GM21526 (cell line): ENCODE results near the gene KCND2.
"Not testable (repeated sequence)": the region's sequence is repeated elsewhere in the genome, so short reads cannot be mapped to it uniquely, and the experiment has no call there.

ENCODE experiments used
- ATAC-seq: cut with Tn5 transposase; IDR thresholded peaks from one replicate; pipeline ENCODE4 v1.9.1; 2021; ENCODE audit warnings: moderate library complexity; ENCODE audit not compliant: unreplicated experiment, low FRiP score

The KCND2 gene

GRCh38 chr7:120675076-120675475, 402.1 kb downstream of the KCND2 start:
- no peak for ATAC-seq

DNA sequence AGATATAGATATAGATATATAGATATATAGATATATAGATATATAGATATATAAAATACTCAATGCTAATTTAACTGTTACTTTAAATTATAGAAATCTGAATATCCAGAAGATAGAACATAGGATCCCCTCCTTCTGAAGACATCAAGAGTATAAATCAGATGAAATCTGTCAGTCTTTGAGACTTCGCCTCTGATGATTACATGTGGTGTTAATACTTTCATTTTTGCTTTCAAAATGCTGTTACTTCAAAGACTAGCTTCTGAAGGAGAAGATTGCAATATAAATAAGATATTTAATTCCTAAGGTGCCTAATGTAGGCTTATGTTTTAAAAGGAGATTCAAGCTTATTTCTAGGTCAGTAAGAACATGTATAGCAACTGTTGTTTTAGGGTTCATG, 404.6 kb downstream of the KCND2 start:
- ATAC-seq: no peak

GRCh38 chr7:120680985-120681384, 408.0 kb downstream of the KCND2 start:
- no peak for ATAC-seq

DNA sequence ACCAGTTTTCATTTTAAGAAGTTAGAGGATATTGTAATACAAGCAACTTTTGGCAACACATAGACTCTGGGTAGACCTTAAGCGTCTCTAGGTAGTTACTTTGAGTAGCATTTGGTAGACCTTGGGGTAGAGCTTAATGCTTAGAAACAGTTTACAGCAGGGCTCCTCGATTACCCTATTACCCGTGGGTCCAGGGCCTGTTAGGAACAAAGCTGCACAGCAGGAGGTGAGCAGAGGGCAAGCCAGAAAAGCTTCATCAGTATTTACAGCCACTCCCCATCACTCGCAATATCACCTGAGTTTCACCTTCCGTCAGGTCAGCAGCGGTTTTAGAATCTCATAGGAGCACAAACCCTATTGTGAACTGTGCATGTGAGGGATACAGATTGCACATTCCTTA, 411.5 kb downstream of the KCND2 start:
- ATAC-seq: no peak

- no peak for ATAC-seq
Observed at GRCh38 chr7:120691915-120692314, 418.9 kb downstream of the KCND2 start.

DNA sequence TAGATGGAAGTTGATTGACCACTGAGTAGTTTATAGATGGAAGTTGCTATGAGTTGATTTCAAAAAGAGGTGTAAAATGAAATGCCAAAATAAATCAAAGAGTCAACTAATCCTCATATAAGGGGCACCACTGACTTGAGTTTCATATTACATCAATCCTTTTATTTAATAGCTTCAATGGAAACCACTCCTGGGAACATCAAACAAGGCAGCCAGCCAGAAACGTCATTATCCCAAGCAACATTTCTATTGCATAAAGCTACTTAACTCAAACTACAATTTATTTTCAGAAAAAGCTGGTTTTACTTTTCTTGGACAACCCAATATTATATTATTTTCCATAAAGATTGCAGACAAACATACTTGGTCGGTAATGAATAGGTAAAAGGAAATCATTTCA, 422.9 kb downstream of the KCND2 start:
- no peak for ATAC-seq

GRCh38 chr7:120700796-120701195, 427.8 kb downstream of the KCND2 start:
- ATAC-seq: no peak

DNA sequence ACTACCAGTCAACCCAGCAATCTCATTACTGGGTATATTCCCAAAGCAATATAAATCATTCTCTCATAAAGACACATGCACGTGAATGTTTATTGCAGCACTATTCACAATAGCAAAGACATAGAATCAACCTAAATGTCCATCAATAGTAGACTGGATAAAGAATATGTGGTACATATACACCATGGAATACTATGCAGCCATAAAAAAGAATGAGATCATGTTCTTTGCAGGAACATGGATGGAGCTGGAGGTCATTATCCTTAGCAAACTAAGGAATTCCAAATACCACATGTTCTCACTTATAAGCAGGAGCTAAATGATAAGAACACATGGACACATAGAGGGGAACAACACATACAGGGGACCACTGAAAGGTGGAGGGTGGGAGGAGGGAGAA, 429.4 kb downstream of the KCND2 start:
- not testable (repeated sequence) for ATAC-seq

GRCh38 chr7:120703585-120704240, 430.7 kb downstream of the KCND2 start:
- ATAC-seq: no peak

DNA sequence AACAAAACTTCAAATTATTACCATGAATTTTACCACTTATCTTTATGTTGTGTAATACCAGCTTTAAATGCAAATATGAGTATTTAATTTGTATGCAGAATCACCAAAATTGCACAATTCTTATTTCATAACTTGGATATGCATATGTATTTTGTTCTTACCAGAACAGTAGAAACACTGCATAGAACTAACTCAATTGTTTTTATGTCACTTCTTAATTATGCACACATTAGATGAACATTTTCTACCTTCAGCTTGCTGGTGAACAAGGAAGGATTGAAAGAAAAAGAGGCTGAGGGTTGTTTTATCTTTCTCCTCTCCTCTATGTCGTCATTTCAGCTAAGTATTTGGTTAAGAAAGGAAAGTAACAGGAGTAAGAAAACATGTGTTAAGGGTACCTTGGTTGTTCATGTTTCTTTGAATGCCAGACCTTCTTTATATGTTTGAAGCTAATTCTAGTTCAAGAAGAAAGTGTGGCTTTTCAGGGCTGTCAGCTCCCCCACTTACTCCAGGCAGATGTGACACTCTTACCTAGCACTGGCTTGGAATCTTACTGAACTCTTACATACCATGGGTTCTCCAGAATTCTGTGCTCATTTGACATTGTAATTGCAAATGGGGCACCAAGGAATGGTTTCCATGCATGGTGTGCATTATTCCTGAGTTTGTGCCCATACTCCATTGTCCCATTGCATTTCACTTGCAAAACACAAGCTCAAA, 436.4 kb downstream of the KCND2 start:
- no peak for ATAC-seq

GRCh38 chr7:120709972-120710320, 437.0 kb downstream of the KCND2 start:
- no peak for ATAC-seq

DNA sequence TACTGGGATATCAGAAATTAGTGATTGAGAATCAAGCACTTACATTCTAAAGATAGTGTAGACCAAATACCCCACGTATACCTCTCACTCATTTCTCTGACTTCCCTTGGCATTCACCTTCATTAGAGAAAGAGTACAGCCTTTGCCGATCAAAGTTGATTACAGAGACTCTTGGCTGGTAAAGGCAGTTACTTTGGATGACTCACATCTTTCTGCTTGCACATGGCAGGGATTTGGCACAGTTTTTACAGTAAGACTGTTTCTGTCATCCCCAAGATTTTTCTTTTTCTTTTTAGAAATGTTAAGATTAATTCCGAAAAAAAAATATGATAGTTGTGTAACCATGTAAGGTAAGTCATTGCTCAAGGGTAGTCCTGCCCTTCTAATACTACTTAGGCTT, 442.0 kb downstream of the KCND2 start:
- ATAC-seq: no peak

- ATAC-seq: no peak
Observed at GRCh38 chr7:120716307-120716706, 443.3 kb downstream of the KCND2 start.

GRCh38 chr7:120717166-120717565, 444.2 kb downstream of the KCND2 start:
- no peak for ATAC-seq

DNA sequence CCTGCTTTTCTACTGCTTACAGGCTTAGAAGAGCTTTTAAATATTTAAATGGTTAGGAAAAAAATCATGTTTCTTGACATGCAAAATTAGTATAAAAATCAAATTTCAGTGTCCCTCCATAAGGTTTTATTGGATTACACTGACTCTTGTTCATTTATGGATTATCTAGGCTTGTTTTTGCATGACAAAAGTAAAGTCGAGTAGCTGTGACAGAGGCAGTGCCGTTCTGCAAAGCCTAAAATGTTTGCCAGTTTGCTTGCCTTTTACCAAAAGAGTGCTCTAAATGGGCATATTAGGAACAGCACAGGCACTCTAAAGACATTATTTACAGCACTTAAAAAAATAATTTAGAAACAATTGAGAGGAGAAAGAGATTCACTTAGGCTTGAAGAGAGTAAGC, 445.4 kb downstream of the KCND2 start:
- ATAC-seq: no peak

- no peak for ATAC-seq
Observed at GRCh38 chr7:120720317-120720716, 447.3 kb downstream of the KCND2 start.

DNA sequence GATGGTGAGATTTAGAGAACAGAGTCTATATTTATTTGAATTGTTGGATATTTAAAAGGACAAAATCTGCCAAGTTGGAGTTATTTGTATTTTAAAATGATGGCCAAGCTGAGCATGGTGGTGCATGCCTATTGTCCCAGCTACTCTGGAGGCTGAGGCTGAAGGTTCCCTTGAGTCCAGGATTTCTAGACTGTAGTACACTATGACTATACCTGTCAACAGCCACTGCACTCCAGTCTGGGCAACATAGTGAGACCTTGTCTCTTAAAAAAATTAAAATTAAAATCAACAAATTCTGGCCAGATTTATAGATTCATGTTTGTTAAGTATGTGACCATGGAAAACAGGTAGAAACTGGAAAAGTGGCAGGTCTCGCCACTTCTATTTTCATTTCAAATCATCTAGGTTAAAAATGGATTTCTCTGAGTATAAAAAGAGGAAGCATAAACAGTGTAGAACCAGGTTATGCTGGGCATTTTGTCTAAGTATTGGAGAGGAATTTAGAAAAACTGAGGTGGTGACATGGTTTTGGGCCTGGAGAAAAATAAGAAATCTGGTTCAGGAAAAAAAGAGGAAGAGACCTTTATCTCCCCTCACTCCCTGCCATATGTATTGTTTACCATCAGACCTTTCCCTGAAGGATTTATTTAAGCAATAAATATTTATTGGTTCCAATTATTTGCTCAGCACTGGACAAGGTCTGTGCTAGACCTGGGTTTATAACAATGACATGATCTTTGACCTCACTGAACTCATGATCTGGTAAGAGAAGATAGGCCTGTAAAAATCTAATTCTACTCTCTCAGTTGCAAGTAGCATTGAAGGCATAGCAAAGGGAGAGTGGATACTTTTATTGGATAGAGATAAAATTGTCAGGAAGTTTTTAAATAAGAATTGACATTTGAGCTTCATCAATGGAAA, 450.8 kb downstream of the KCND2 start:
- ATAC-seq: no peak

GRCh38 chr7:120724448-120724847, 451.5 kb downstream of the KCND2 start:
- no peak for ATAC-seq

DNA sequence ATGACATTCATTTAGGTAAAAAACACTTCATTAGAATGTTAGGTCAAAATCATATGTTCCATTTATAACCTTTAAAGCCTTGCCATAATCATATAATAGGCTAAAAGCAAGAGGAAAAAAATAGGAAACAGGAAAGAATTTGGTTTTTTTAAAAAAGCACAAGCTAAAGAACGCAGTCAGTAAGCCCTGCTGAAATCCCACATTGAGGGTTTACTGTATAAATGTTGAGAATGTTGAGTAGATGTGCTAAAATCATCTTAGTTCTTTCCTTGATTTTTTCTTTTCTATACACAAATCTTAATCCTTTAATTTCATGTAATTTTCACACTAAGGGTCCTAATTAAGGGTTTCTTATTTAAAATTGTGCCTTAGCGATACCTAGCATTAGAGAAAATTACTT, 452.0 kb downstream of the KCND2 start:
- ATAC-seq: no peak

DNA sequence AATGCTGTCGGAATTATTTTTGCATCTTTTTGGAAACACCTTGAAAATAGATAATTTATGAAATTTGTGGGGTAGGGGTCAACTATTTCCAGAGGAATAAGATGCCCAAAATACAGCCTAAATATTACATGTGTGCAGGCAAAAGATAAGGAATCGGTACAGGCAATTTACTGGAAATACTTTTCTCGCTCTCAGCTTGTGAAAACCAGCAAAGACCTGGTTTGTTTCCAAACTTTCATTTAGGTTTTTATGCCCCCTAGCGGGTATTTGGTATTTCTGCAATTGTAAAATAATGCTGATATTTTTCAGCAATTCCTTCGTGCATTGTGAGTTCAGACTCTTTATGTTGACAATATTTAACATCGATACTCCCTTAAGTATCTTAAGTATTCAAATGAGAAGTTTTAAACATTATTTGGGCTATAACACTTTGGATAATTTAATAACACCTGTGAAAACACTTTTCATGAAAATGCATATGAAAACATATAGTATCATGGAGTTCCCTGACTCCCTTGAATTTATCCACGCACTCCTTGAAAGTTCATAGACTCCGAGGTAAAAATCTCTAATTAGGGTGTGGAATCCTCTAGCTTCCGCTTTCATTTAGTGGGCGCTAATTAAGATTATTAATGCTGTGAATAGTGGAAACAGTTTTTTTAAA, 452.5 kb downstream of the KCND2 start:
- ATAC-seq: no peak

DNA sequence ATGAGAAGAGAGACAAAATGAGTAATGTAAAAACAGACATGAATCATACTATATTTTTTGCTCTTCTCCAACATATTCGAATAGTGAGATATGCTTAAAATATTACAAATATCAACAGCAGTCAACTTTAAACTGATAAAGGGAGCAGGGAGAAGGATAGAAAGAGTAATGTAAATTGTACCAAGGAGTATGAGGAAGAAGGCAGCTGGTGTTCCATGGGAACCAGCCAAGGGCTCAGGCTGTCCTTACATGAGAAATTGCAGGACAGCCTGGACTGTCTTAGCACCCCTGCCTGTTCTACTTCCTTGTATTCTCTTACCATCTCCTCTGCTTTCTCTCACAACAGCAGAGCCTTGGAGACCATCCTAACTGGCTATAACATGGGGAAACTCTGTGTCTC, 456.3 kb downstream of the KCND2 start:
- no peak for ATAC-seq
